HUDEP-2 (cell line): ENCODE measurements around the gene ZBTB17.

Experiments used
- DNase-seq, 76 experiments: peaks; one replicate each; lab custom pipeline; 2025; ENCODE audit not compliant: unreplicated experiment in 76 of 76; lab: John Stamatoyannopoulos, UW

ZBTB17 gene

GRCh38 chr1:15949453-15950245 is 26.3 kb downstream of the ZBTB17 start:
- peak in 52 of 76 experiments; percentile 6 to 72 (median 38) for DNase-seq

- peak in 31 of 76 experiments; percentile 8 to 62 (median 33) for DNase-seq
These were observed 27.1 kb downstream of the ZBTB17 start for GRCh38 chr1:15948595-15949452.

DNA sequence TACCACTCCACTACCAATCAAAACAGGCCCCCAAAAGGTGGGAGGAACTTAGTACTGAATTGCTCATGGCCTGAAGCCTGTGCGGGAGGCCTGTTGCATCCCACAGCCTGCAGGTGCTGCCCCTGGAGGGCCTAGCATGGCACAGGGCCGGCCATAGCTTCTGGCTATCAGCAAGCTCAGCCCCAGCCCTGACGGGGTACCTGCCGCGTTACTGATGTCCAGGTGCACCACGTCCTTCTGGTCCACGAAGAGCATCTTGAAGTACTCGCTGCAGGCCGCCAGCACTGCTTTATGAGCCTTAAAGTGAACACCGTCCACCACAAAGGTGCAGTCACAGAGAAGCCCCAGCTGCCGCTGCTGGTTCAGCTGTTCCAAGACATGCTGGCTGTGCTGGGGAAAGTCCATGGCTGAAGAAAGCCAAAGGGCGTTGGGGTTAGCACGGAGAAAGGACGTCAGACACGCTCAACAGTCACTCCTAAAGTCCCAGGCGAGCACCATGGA is 27.8 kb downstream of the ZBTB17 start:
- DNase-seq: no peak

- no peak for DNase-seq
These were observed 28.4 kb downstream of the ZBTB17 start for GRCh38 chr1:15947382-15948090.

- DNase-seq: no peak
These were observed 29.1 kb downstream of the ZBTB17 start for GRCh38 chr1:15946571-15947381.

GRCh38 chr1:15945832-15946448 is 30.0 kb downstream of the ZBTB17 start:
- no peak for DNase-seq

- DNase-seq: no peak
These were observed 30.7 kb downstream of the ZBTB17 start for GRCh38 chr1:15945011-15945831.

- no peak for DNase-seq
These were observed 31.4 kb downstream of the ZBTB17 start for GRCh38 chr1:15944308-15945010.

DNA sequence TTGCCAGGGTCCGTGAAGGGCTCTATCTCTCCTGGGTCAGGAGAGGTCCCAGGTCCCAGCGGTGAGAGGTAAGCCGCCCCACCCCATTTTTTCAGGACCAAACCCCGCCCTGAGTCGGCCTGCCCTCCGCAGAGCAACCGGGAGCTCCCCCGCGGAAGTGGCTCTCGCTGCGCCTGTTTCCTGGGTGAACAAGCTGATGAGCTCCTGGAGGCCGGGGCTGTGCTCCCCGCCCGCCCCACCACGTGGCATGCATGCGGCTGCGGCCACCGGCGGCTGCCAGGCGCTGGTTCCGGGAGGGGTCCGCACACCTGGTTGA is 32.0 kb downstream of the ZBTB17 start:
- DNase-seq: no peak

- DNase-seq: no peak
These were observed 32.4 kb downstream of the ZBTB17 start for GRCh38 chr1:15943328-15943991.

DNA sequence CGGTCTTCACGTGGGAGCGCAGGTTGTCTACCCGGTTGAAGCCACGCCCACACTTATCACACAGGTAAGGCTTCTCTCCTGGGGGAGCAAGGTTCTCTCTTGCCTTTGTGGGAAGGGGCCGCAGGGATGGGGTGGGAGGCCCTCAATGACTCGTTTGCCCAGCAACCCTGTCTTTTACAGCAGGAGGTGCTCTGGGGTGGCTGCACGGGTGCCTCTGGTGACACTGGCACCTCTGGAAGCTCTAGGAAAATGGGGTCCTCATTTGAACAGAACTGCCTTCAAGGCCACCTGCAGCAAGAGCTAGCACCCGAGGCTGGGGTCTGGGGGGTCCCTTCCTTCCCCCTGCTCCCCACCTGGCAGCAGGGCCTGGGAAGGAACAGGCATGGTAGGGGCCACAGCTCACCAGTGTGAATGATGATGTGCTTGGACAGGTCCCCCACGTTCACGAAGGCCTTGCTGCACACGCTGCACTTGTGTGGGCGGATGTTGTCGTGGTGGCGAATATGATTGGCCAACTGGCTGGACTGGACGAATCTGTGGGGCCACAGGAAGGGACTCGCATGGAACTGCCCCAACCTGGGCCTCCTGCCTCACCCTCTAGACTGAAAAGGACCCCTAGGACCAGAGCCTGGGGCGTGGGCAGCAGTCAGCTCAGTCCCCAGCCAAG is 33.1 kb downstream of the ZBTB17 start:
- DNase-seq: no peak

GRCh38 chr1:15941899-15942660 is 33.8 kb downstream of the ZBTB17 start:
- no peak for DNase-seq

DNA sequence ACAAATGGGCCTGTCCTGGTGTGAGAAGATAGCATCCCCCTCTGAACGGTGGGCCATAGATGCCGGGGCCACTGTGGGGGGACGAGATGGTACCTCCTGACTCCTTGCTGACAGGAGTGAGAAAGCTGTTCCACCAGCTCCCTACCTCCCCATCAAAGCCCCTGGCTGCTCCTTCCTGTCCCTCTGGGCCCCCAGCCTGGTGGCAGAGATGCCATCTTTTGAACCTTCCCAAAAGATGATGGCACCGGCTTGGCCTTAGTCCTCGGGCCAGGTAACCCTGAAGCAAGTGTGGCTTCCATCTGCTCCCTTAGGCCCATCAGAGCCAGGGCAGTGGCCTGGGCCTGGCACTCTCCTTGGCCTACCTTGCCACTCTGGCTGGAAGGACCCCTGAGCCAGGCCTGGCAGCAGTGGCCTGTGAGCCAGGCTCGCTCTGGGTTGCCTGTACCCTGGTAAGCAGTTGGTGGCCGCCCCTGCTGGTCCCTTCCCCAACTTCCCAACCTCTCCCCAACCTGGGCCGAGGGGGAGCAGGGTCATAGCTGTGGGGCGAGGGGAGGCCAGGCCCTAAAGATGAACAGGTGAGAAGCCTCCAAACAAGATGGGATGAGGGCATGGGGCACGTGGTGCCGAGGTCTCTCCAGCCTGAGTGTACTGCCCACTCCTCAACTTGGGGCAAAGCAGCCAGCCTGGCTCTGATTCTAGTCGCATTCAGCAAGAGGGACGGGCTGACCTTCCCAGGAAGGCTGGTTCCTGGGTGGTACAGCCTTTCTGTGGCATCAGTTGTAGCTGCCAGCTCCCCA is 34.7 kb downstream of the ZBTB17 start:
- DNase-seq: no peak

DNA sequence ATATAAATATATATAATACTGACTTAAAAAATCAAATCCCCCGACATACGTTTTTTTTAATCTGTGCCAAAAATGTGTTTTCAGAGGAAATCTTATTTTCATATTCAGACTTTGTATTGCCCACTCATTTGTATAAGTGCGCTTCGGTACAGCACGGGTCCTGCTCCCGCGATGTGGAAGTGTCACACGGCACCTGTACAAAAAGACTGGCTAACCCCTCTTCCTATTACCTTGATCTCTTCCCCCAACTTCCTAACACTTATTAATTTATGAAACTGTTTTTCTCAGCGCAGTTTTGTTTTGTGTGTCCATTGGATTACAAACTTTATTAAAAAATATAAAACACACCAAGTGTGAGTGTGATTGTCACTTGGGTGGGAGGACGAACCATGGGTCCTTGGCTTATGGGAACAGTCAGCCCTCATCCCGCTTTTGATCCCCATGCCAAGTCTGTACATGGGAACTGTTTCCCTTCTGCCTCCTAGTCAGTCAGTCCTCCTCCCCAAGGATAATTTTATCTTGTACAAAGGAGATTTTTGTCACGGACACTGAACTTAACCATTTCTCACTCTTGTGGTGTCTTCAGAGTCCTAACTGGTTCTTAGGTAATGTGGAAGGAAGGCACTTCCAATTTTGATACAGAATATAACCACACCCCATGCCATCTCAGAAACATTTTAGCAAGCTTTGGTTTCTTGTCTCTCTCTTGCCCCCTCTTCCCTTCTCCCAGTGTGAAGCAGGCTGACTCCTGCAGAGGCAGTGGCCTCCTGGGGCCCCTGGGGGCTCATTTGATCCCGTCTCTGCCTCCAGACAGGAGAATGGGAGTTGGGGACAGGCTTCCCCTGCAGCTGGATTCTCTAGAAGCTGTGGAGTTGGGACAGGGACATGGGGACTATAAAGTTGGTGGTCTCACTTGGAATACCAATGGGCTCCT is 35.5 kb downstream of the ZBTB17 start:
- no peak for DNase-seq
